SK-N-SH treated with all-trans-retinoic acid at 6 μM for 48 hours (cell line): Measurements from ENCODE around the gene ELAC1.
"Not testable (repeated sequence)": the region's sequence is repeated elsewhere in the genome, so short reads cannot be mapped to it uniquely, and the experiment has no call there.

Source experiments
- ATAC-seq: fragments of 200-7000 bp; cut with Tn5 transposase; 3 replicates; pipeline ENCODE4 v1.9.1; 2020; ENCODE audit warnings: mild to moderate bottlenecking, moderate library complexity
- BACH2 ChIP-seq: fragments of 250-450 bp; sonication (Bioruptor Pico); IDR thresholded peaks from 2 replicates; pipeline ENCODE4 v1.9.0; 2021; ENCODE audit warnings: mild to moderate bottlenecking, borderline replicate concordance
- ESRRG ChIP-seq: fragments of 250-450 bp; sonication (Bioruptor Pico); IDR thresholded peaks from 2 replicates; pipeline ENCODE4 v1.6.1; 2021; ENCODE audit warnings: mild to moderate bottlenecking
- GLIS3 ChIP-seq: fragments of 250-450 bp; sonication (Bioruptor Pico); IDR thresholded peaks from 2 replicates; pipeline ENCODE4 v1.5.0; 2020; ENCODE audit warnings: mild to moderate bottlenecking, moderate library complexity
- ISL1 ChIP-seq: fragments of 250-450 bp; sonication (Bioruptor Pico); IDR thresholded peaks from 2 replicates; pipeline ENCODE4 v2.1.2; 2022; ENCODE audit warnings: mild to moderate bottlenecking, moderate library complexity
- OSR1 ChIP-seq: fragments of 250-450 bp; sonication (Bioruptor Pico); IDR thresholded peaks from 2 replicates; pipeline ENCODE4 v1.8.0; 2022; ENCODE audit warnings: moderate library complexity, mild to moderate bottlenecking, inconsistent platforms
- PPARA ChIP-seq: fragments of 250-450 bp; sonication (Bioruptor Pico); IDR thresholded peaks from 2 replicates; pipeline ENCODE4 v1.5.0; 2020; ENCODE audit warnings: mild to moderate bottlenecking, borderline replicate concordance
- SNAI2 ChIP-seq: fragments of 250-450 bp; sonication (Bioruptor Pico); IDR thresholded peaks from 2 replicates; pipeline ENCODE4 v1.5.0; 2020; ENCODE audit warnings: mild to moderate bottlenecking, moderate library complexity
- TCF4 ChIP-seq: fragments of 250-450 bp; sonication (Bioruptor Pico); IDR thresholded peaks from 2 replicates; pipeline ENCODE4 v1.8.0; 2021; ENCODE audit warnings: mild to moderate bottlenecking, moderate library complexity, borderline replicate concordance
- TOX ChIP-seq: fragments of 250-450 bp; sonication (Bioruptor Pico); IDR thresholded peaks from 2 replicates; pipeline ENCODE4 v1.8.0; 2021; ENCODE audit warnings: mild to moderate bottlenecking, moderate library complexity, borderline replicate concordance
- ZC3H10 ChIP-seq: fragments of 250-450 bp; sonication (Bioruptor Pico); IDR thresholded peaks from 2 replicates; pipeline ENCODE4 v1.5.1; 2021; ENCODE audit warnings: mild to moderate bottlenecking, moderate library complexity
- ZFP3 ChIP-seq: fragments of 250-450 bp; sonication (Bioruptor Pico); IDR thresholded peaks from 2 replicates; pipeline ENCODE4 v1.5.0; 2020; ENCODE audit warnings: mild to moderate bottlenecking, moderate library complexity
- ZFP30 ChIP-seq: fragments of 450-650 bp; formaldehyde crosslinking; IDR thresholded peaks from 2 replicates; pipeline ENCODE4 v1.5.0; 2022; ENCODE audit warnings: mild to moderate bottlenecking, moderate library complexity
- ZNF565 ChIP-seq: fragments of 450-650 bp; formaldehyde crosslinking; conservative IDR thresholded peaks from 2 replicates; pipeline ENCODE4 v1.5.0; 2020; ENCODE audit warnings: low read depth, mild to moderate bottlenecking, moderate library complexity
- ZNF70 ChIP-seq: fragments of 450-650 bp; formaldehyde crosslinking; IDR thresholded peaks from 2 replicates; pipeline ENCODE4 v1.5.0; 2020; ENCODE audit warnings: mild to moderate bottlenecking, moderate library complexity
- ZNF8 ChIP-seq: fragments of 450-650 bp; formaldehyde crosslinking; IDR thresholded peaks from 2 replicates; pipeline ENCODE4 v1.5.0; 2020; ENCODE audit warnings: mild to moderate bottlenecking, moderate library complexity
- TF ChIP-seq, protein P1 (sequence below): fragments of 250-450 bp; sonication (Bioruptor Pico); IDR thresholded peaks from 2 replicates; pipeline ENCODE4 v1.5.0; 2020; ENCODE audit warnings: mild to moderate bottlenecking, moderate library complexity
- TF ChIP-seq, protein P2 (sequence below): fragments of 250-450 bp; sonication (Bioruptor Pico); IDR thresholded peaks from 2 replicates; pipeline ENCODE4 v1.8.0; 2021; ENCODE audit warnings: low read depth, mild to moderate bottlenecking, moderate library complexity, borderline replicate concordance
- TF ChIP-seq, protein P3 (sequence below): fragments of 250-450 bp; sonication (Bioruptor Pico); IDR thresholded peaks from 2 replicates; pipeline ENCODE4 v1.8.0; 2020; ENCODE audit warnings: mild to moderate bottlenecking, moderate library complexity, borderline replicate concordance
- TF ChIP-seq, protein P4 (sequence below): fragments of 250-450 bp; sonication (Bioruptor Pico); IDR thresholded peaks from 2 replicates; pipeline ENCODE4 v1.5.1; 2021; ENCODE audit warnings: mild to moderate bottlenecking, moderate library complexity
- TF ChIP-seq, protein P5 (sequence below): fragments of 250-450 bp; sonication (Bioruptor Pico); IDR thresholded peaks from 2 replicates; pipeline ENCODE4 v1.5.1; 2020; ENCODE audit warnings: low read depth, mild to moderate bottlenecking, moderate library complexity

The ELAC1 gene

DNA sequence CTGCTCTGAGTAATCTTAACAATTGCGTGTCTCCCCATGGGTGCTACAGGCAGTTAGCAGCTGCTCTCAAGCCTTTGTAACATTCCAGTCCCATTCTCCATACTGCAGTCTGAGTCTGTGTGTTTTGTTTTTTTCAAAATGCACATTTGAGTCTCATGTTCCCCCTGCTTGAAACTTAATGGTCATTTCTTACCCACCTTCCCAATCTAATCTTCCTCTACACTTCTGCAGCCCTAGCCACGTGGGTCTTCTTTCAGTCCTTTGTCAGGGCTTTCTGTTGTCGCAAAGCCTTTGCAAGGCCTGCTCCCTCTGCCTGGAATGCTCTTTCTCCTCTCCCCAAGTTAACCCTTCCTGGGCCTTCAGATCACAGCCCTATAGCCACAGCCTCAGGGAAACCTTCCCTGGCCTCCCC lies 24.5 kb downstream of the ELAC1 start:
- TF ChIP-seq, protein P1, sequence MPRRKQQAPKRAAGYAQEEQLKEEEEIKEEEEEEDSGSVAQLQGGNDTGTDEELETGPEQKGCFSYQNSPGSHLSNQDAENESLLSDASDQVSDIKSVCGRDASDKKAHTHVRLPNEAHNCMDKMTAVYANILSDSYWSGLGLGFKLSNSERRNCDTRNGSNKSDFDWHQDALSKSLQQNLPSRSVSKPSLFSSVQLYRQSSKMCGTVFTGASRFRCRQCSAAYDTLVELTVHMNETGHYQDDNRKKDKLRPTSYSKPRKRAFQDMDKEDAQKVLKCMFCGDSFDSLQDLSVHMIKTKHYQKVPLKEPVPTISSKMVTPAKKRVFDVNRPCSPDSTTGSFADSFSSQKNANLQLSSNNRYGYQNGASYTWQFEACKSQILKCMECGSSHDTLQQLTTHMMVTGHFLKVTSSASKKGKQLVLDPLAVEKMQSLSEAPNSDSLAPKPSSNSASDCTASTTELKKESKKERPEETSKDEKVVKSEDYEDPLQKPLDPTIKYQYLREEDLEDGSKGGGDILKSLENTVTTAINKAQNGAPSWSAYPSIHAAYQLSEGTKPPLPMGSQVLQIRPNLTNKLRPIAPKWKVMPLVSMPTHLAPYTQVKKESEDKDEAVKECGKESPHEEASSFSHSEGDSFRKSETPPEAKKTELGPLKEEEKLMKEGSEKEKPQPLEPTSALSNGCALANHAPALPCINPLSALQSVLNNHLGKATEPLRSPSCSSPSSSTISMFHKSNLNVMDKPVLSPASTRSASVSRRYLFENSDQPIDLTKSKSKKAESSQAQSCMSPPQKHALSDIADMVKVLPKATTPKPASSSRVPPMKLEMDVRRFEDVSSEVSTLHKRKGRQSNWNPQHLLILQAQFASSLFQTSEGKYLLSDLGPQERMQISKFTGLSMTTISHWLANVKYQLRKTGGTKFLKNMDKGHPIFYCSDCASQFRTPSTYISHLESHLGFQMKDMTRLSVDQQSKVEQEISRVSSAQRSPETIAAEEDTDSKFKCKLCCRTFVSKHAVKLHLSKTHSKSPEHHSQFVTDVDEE (CRISPR knock-in tag) = no peak
- TF ChIP-seq ISL1 (CRISPR knock-in tag) (no peak), ZC3H10 (CRISPR knock-in tag) (no peak), ESRRG (CRISPR knock-in tag) (no peak), BACH2 (CRISPR knock-in tag) (no peak), TCF4 (CRISPR knock-in tag) (no peak), ZFP3 (CRISPR knock-in tag) (no peak), OSR1 (CRISPR knock-in tag) (no peak), ZNF565 (CRISPR knock-in tag) (no peak), PPARA (CRISPR knock-in tag) (no peak), ZNF8 (CRISPR knock-in tag) (no peak), SNAI2 (CRISPR knock-in tag) (no peak), ZFP30 (CRISPR knock-in tag) (no peak), ZNF70 (CRISPR knock-in tag) (no peak)
- TF ChIP-seq, protein P2, sequence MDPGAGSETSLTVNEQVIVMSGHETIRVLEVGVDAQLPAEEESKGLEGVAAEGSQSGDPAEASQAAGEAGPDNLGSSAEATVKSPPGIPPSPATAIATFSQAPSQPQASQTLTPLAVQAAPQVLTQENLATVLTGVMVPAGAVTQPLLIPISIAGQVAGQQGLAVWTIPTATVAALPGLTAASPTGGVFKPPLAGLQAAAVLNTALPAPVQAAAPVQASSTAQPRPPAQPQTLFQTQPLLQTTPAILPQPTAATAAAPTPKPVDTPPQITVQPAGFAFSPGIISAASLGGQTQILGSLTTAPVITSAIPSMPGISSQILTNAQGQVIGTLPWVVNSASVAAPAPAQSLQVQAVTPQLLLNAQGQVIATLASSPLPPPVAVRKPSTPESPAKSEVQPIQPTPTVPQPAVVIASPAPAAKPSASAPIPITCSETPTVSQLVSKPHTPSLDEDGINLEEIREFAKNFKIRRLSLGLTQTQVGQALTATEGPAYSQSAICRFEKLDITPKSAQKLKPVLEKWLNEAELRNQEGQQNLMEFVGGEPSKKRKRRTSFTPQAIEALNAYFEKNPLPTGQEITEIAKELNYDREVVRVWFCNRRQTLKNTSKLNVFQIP (CRISPR knock-in tag) = no peak
- TF ChIP-seq, protein P3, sequence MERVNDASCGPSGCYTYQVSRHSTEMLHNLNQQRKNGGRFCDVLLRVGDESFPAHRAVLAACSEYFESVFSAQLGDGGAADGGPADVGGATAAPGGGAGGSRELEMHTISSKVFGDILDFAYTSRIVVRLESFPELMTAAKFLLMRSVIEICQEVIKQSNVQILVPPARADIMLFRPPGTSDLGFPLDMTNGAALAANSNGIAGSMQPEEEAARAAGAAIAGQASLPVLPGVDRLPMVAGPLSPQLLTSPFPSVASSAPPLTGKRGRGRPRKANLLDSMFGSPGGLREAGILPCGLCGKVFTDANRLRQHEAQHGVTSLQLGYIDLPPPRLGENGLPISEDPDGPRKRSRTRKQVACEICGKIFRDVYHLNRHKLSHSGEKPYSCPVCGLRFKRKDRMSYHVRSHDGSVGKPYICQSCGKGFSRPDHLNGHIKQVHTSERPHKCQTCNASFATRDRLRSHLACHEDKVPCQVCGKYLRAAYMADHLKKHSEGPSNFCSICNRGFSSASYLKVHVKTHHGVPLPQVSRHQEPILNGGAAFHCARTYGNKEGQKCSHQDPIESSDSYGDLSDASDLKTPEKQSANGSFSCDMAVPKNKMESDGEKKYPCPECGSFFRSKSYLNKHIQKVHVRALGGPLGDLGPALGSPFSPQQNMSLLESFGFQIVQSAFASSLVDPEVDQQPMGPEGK = no peak
- TF ChIP-seq, protein P4, sequence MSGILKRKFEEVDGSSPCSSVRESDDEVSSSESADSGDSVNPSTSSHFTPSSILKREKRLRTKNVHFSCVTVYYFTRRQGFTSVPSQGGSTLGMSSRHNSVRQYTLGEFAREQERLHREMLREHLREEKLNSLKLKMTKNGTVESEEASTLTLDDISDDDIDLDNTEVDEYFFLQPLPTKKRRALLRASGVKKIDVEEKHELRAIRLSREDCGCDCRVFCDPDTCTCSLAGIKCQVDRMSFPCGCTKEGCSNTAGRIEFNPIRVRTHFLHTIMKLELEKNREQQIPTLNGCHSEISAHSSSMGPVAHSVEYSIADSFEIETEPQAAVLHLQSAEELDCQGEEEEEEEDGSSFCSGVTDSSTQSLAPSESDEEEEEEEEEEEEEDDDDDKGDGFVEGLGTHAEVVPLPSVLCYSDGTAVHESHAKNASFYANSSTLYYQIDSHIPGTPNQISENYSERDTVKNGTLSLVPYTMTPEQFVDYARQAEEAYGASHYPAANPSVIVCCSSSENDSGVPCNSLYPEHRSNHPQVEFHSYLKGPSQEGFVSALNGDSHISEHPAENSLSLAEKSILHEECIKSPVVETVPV (CRISPR knock-in tag) = no peak
- no peak for ATAC-seq

DNA sequence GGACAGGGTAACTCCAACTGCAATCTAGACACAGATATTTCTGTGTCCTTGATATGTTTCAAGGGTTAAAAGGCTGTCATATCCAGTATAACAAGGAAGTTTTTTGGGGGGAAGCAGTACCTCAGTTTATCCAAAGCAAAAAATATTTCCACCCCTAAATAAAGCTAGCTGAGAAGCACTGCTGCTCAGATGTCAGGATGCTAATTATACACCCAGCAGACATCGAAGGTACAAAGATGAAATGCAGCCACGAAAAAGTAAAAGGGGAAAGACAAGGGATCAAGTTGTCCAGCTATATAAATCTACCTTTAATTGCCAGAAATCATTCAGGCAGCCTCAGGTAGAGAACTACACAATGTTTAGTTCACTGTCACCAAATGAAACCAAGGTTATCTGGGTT lies 26.2 kb downstream of the ELAC1 start:
- no peak for ATAC-seq
- TF ChIP-seq ZNF8 (CRISPR knock-in tag) (no peak), TCF4 (CRISPR knock-in tag) (no peak), ZNF70 (CRISPR knock-in tag) (no peak), ZNF565 (CRISPR knock-in tag) (no peak), GLIS3 (CRISPR knock-in tag) (no peak)
- TF ChIP-seq, protein P2 (CRISPR knock-in tag) = no peak

DNA sequence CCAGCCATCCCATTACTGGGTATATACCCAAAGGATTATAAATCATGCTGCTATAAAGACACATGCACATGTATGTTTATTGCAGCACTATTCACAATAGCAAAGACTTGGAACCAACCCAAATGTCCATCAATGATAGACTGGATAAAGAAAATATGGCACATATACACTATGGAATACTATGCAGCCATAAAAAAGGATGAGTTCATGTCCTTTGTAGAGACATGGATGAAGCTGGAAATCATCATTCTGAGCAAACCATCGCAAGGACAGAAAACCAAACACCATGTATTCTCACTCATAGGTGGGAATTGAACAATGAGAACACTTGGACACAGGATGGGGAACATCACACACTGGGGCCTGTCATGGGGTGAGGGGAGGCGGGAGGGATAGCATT lies 35.3 kb downstream of the ELAC1 start:
- not testable (repeated sequence) for ATAC-seq

DNA sequence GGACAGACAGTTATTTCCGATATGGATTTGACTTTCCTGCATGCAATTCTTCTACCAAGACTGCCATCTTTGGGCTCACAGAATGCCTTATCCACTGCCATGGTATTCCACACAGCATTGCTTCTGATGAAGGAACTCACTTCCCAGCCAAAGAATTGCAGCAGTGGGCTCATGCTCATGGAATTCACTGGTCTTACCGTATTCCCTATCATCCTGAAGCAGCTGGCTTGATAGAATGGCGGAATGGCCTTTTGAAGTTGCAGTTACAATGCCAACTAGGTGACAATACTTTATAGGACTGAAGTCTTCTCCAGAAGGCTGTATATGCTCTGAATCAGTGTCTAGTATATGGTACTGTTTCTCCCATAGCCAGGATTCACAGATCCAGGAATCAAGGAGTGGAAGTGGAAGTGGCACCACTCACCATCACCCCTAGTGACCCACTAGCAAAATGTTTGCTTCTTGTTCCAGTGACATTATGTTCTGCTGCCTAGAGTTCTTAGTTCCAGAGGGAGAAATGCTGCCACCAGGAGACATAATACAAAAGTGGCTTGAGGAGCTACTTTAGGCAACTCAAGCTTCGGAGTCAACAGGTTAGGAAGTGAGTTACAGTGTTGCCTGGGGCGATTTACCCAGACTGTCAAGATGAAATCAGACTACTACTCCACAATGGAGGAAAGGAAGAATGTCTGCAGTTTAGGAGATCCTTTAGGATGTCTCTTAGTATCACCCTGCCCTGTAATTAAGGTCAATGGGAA lies 38.4 kb downstream of the ELAC1 start:
- ATAC-seq = no peak
- TF ChIP-seq GLIS3 (CRISPR knock-in tag) (no peak), ZFP30 (CRISPR knock-in tag) (no peak), SNAI2 (CRISPR knock-in tag) (no peak), TOX (CRISPR knock-in tag) (no peak), PPARA (CRISPR knock-in tag) (no peak), ZNF8 (CRISPR knock-in tag) (no peak), OSR1 (CRISPR knock-in tag) (no peak)
- TF ChIP-seq, protein P5, sequence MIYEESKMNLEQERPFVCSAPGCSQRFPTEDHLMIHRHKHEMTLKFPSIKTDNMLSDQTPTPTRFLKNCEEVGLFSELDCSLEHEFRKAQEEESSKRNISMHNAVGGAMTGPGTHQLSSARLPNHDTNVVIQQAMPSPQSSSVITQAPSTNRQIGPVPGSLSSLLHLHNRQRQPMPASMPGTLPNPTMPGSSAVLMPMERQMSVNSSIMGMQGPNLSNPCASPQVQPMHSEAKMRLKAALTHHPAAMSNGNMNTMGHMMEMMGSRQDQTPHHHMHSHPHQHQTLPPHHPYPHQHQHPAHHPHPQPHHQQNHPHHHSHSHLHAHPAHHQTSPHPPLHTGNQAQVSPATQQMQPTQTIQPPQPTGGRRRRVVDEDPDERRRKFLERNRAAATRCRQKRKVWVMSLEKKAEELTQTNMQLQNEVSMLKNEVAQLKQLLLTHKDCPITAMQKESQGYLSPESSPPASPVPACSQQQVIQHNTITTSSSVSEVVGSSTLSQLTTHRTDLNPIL (CRISPR knock-in tag) = no peak
- TF ChIP-seq, protein P4 (CRISPR knock-in tag) = no peak
- TF ChIP-seq, protein P3 = no peak
